NB4 (cell line): ENCODE results near the gene PLD2.
"Not testable (repeated sequence)": the region's sequence is repeated elsewhere in the genome, so short reads cannot be mapped to it uniquely, and the experiment has no call there.

Experiments
- DNase-seq: peaks from one replicate; pipeline ENCODE4 v3.0.0; 2010; ENCODE audit warnings: low read depth
- H3K4me3 ChIP-seq: one replicate; pipeline ENCODE4 v1.5.1; 2011; ENCODE audit warnings: mild to moderate bottlenecking, low read depth, low read length, moderate library complexity
- CTCF ChIP-seq: IDR thresholded peaks from one replicate; pipeline ENCODE4 v1.5.1; 2012; ENCODE audit warnings: low read depth, low read length
- MAX ChIP-seq: IDR thresholded peaks from 2 replicates; pipeline ENCODE4 v1.6.1; 2011; ENCODE audit warnings: low read depth, low read length
- MYC ChIP-seq: IDR thresholded peaks from 2 replicates; pipeline ENCODE4 v1.6.1; 2011; ENCODE audit warnings: low read depth, low read length
- POLR2A ChIP-seq: IDR thresholded peaks from 2 replicates; pipeline ENCODE4 v1.6.1; 2011; ENCODE audit warnings: mild to moderate bottlenecking; ENCODE audit not compliant: insufficient read length; ENCODE audit errors: extremely low read depth

The PLD2 gene

GRCh38 chr17:4856937-4857314 is 50.0 kb downstream of the PLD2 start:
- TF ChIP-seq CTCF (no peak), MYC (no peak), POLR2A (no peak), MAX (no peak)
- no peak for DNase-seq
- H3K4me3 ChIP-seq: no peak overlapping the region

- not testable (repeated sequence) for H3K4me3 ChIP-seq, DNase-seq
These were observed 50.4 kb downstream of the PLD2 start for GRCh38 chr17:4857347-4857746.

- no peak overlapping the region for H3K4me3 ChIP-seq
- TF ChIP-seq MYC: no peak
- TF ChIP-seq CTCF: no peak
- TF ChIP-seq MAX: no peak
- no peak for DNase-seq
These were observed 51.3 kb downstream of the PLD2 start for GRCh38 chr17:4858068-4858881.

- DNase-seq: no peak
- TF ChIP-seq MYC (no peak), POLR2A (no peak), CTCF (no peak), MAX (no peak)
- H3K4me3 ChIP-seq: no peak overlapping the region
These were observed 51.9 kb downstream of the PLD2 start for GRCh38 chr17:4858882-4859260.

GRCh38 chr17:4859816-4860625 is 53.1 kb downstream of the PLD2 start:
- no peak for DNase-seq
- TF ChIP-seq CTCF (no peak), MYC (no peak), POLR2A (no peak), MAX (no peak)
- no peak overlapping the region for H3K4me3 ChIP-seq

- no peak for TF ChIP-seq CTCF
- TF ChIP-seq MAX: no peak
- TF ChIP-seq MYC: no peak
- no peak for TF ChIP-seq POLR2A
- no peak overlapping the region for H3K4me3 ChIP-seq
- DNase-seq: no peak
These were observed 53.7 kb downstream of the PLD2 start for GRCh38 chr17:4860651-4861050.
